Hematopoietic multipotent progenitor cell treated with erythropoietin and hydrocortisone succinate and interleukin-3 and kit ligand, for 4 days (in vitro differentiated cells): ENCODE measurements around the gene NR4A2.

Experiments
- DNase-seq: peaks from one replicate; pipeline ENCODE4 v3.0.0-alpha.2; 2015

The NR4A2 gene

DNA sequence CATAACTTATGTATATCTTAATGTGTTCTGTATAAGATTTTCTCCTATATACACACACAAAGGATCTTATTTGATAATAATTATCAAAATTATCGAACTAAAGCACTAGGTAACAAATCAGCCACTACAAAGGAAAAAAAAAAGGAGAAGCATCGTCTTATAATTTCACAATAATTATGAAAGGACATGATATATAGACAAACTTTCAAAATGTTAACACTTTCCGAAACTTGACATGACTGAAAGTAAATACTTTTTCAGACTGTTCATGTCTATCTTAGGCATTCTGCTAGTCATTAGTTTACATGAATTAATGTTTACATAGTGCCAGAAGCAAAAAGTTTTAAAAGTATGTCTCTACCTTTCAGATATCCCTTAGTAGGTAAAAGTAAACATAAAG lies 7.3 kb upstream of the NR4A2 start:
- DNase-seq: no peak

DNA sequence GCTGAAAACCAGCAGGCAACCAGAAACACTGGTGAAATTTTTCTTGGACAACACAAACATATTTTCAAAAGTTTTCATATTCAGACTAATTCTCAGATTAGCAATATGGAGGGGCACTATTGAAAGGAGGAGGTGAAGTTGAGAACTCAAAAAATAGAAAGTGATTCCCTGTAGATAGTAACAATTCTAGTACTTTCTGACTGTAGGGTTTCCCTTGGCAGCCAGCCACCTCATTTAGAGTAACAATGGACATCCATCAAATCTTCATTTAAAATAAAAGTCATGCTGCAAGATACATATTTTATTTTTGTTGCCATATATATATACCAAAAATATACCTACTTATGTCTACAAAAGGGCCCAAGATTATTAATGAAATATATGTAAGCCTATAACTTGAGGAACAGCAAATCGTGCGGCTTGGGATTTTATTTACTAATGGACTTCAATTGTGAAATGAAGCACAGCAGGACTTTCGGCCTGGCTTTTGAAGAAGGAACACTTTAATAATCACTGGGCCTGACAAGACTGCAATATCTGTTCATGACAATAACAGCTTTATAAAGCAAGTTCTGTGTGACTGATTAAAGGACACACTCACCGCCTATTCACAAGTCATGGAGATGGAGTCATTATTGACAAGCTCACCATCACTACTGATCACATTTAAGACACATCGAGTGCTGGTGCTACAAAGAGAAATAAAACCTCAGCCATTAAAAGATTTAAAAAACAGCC lies 6.8 kb upstream of the NR4A2 start:
- DNase-seq: no peak

DNA sequence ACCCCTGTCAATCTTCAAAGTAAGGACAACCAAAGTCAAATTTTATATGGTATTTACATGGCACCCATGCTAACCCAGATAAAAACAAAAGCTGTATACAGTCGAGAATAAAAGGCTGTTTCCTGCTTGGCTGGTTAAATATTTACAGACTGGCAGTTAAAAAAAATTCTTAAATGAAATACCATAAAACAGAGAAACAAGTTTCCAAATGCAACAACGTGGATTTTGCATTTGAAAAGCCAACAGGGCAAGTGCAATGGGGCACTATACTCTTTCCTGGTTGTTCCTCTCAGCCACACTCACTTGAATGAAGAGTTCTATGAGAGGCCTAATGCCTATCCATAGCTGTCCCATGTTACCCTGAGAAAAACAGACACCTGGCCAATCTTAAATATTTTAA lies 6.1 kb upstream of the NR4A2 start:
- no peak for DNase-seq

DNA sequence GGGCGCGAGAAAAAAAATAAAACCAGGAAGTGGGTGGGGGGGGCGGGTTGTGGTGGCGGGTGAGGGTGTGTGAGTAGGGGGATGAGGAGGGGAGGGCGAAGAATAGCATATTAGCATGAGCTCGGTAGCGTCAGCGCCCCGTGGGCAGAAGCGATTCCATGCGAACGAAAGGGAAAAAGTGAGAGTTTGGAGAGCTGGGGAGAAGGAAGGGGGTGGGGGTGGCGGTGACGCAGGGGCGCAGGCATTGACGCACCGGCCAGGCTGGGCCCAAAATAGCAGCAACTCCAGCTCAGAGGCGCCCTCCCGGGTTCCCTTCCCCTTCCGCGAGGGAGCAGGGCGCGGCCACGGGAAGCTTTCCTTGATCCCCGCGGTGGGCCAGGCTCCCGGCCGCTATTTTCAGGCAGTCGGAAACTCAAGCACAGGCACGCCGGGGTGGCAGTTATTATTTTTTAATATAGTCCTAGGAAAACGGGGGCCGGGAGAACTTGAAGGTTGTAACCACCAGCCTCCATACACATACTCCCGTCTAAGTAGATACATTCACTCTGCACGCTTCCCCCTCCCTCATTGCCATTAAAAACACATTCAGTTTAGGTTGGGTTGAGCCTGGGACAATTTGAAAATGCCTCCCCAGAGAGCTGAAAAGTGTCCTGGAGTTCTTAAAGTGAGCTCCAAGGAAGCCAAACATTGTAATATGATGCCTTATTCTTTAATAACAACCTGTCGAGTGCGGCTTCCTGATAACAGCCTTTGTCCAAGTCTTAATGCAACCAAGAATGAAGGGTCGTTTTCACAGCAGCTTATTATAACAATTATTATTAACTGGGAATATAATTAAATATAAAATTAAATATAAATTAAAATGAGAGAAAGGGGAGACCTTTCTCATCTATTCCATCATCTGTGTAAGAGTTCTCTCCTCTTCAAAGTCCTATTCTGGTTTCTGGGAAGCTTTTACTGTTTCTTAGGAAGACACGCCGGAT lies 2.3 kb upstream of the NR4A2 start:
- DNase-seq: peak; percentile 82

DNA sequence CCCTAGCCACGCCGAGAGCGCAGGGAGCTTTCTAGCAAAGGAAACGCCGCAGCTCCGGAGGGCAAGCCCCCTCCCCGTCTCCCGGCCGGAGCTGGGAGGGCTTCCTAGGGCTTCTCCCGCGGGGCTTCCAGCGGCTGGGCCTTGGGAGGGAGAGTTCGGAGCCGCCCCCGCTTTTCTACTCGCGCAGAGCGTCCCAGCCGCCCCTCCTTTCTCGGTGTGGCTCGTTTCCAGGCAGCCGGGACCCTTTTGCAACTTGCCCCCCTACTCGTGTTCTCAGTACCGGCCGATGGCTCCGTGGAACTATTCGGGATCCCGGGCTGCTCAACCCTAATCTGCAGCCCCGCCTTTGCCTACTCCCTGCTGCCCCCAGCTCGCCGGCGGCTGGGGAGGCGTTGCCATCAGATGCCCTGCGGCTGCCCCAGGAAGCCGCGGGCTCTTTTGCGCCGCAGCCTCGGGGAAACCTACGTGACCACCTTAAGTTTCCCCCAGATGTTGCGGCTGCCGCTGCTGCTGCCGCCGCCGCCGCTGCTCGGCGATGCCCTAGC lies 1.5 kb upstream of the NR4A2 start:
- DNase-seq: peak; percentile 91

DNA sequence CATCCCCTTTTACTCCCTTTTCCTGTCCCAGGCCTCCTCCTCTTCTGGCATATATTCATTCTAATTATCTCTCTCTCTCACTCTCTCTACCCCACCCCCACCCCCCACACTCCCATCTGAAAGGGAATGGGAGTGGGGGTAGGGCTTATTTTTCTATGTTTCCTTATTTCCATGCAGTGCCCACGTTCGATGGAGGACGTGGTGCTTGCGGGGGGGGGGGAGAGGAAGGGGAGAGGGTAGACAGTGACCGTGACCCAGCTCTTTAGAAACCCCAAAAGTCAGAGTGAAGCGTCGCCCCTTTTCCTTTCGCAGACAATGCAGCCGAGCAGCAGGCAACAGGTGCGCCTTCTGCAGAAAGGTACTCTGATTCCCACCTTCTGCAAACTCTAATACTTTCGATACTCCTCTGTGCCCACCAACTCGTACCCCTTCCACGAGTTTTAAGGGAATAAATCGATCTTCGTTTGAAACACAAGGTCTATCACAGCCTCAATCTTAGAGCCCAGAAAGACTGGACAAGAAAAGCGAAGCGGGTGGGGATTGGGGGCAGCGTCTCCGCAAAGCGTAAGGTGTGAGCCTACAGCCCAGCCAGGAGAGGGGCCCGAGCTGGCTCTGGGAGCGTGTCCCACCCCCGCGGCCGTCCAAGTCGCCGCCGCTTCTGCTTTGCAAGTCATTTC lies 891 bp upstream of the NR4A2 start:
- DNase-seq: peak; percentile 77

DNA sequence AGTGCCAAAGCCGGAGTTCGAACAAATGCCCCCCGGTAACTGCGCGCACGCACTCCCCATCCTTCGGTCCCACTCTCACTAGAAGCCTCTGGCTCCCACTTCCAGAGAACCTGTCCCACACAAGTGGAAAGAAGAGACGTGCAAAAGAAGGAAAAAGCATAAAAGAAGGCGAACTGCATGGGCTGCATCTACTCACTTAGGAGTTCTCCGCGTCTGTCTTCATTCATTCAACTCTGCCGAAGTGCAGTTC lies 312 bp downstream of the NR4A2 start:
- DNase-seq: no peak

DNA sequence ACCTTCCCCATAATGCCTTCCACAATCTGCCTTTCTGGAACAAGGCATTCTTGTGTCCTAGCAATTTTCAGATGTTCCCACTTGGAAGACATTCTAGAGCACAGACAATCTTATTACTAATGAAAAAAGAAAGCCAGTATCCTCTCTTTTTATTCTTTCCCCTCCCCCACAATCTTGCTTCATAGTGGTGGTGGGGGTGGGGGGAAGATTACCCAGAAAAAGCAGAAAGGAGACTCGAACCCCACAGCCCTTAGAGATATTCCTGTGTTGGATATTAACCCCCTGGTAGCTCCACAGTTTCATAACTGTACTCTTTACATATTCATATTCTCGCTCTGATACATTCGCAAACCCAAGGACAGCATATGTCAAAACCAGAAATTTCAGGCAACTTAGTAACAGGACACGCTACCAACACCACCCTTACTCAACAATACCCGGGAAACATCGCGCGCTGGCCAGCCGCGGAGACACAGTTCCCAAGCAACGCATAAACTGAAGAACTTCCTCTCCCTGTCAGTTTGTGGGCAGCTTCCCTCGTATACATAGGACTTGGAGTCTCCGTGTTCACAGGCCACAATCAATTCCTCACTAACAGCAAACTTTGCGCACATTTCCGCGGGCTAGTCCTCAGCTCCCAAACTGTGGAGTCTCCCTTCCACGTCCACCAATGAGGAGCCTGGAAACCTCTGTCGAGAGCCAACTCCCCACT lies 793 bp downstream of the NR4A2 start:
- peak; percentile 83 for DNase-seq

DNA sequence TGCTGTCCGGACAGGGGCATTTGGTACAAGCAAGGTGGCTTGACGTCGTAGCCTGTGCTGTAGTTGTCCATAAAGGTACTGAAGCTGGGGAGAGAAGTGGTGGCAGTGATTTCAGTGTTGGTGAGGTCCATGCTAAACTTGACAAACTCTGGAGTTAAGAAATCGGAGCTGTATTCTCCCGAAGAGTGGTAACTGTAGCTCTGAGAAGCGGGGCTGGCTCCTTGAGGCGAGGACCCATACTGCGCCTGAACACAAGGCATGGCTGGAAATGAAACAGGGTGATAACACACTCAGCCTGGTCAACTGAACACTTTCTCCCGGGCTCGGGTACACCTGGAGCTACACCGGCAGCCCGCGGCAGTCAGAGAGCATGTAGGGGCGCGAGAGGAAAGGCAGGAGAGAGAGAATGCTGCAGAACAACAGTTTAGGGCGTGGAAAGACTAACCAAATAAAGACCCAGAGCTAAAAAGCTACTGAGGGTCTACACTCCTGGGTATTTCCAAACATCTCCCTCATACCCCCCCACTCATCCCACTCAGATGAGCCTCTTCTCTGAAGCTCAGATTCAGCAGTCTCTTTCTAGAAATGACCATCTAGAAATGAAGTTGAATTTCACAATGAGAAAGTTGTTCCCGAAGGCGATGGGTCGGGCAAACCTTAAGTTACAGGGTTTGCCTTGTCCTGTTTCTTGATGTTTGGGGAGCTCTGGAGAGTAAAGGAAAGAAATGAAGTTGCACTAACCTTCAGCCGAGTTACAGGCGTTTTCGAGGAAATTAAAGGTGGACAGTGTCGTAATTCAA lies 2.4 kb downstream of the NR4A2 start:
- DNase-seq: no peak

DNA sequence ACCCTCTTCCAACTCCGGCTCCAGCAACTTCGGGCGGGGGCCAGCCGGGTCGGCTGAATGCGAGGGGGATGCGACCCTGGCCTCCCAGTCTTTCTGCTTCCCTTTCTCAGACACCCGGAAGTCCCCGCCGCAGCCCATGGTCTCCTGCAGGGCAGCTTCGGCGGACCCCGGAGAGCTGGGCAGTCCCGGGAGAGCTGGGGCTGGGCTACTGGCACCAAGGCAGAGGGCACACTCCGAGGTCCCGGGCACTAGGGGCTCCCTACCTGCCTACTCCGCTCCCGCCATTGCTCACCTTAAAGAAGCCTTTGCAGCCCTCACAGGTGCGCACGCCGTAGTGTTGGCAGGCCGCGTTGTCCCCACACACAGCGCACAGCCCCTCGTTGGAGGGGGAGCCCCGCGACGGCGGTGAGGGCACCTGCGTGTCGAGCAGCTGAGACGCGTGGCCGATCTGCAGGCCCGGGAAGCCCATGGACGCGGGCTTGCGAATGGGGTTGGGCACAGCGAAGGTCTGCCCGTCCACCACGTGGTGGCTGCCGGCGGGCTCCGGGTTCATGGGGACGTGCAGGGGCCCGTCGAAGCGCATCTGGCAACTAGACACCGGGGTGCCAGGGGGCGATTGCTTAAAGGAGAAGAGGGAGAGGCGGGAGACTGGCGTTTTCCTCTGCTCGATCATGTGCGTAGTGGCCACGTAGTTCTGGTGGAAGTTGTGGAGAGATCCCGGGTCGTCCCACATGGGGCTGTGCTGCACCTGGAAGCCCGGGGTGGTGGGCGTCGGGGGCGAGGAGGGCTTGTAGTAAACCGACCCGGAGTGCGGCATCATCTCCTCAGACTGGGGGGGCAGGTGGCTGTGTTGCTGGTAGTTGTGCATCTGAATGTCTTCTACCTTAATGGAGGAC lies 3.2 kb downstream of the NR4A2 start:
- no peak for DNase-seq

DNA sequence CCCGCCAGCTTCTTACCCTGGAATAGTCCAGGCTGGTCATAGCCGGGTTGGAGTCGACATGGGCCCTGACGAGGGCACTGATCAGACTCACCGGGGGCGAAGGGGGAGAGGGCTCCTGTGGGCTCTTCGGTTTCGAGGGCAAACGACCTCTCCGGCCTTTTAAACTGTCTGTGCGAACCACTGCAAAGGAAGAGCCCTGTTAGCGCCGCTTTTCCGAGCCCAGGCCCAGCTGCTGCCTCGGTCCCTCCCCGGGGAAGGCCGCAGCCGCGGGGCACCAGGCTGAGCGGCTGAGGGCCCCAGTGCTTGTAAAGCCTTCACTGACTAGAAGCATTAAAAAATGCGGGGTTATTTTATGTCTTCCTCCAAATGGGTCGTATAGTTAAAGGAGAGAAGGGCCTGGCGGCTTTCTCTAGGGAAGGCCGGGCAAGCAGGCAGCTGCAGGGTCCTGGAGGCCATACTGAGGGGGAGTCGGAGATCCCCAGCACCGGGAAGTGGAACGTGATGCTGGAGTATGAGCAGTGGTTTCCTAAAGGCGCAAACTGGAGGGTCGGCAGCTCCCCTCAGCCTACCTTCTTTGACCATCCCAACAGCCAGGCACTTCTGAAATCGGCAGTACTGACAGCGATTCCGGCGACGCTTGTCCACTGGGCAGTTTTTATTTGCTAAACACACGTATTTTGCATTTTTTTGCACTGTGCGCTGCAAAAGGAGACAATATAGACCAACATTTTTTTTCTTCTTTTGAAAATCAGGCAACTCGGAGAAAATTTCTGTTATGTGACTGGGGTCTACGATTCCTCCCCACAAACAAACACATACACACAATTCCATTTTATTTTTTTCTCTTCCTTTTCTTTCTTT lies 4.5 kb downstream of the NR4A2 start:
- no peak for DNase-seq

DNA sequence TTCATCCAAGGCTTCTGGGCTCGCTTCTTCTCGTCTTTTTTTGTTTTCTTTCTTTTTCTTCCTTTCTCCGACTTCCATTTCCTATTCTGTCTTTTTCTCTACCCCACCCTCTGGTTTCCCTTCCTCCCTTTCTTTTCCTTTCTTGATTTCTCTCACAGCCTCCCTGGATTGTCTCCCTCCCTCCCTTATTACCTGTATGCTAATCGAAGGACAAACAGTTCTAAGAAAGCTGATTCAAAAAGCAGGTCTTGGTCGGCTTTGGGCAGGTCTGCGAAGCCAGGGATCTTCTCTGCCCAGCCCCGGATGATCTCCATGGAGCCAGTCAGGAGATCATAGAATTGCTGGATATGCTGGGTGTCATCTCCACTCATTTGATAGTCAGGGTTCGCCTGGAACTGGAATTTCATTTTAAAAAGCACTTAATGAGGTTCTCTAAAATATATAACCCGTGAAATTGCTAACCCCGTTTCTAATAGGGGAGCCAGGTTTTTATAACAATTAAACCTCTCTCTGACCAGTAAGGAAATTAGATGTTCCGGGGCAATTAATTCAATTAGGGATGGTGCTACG lies 5.9 kb downstream of the NR4A2 start:
- DNase-seq: no peak

DNA sequence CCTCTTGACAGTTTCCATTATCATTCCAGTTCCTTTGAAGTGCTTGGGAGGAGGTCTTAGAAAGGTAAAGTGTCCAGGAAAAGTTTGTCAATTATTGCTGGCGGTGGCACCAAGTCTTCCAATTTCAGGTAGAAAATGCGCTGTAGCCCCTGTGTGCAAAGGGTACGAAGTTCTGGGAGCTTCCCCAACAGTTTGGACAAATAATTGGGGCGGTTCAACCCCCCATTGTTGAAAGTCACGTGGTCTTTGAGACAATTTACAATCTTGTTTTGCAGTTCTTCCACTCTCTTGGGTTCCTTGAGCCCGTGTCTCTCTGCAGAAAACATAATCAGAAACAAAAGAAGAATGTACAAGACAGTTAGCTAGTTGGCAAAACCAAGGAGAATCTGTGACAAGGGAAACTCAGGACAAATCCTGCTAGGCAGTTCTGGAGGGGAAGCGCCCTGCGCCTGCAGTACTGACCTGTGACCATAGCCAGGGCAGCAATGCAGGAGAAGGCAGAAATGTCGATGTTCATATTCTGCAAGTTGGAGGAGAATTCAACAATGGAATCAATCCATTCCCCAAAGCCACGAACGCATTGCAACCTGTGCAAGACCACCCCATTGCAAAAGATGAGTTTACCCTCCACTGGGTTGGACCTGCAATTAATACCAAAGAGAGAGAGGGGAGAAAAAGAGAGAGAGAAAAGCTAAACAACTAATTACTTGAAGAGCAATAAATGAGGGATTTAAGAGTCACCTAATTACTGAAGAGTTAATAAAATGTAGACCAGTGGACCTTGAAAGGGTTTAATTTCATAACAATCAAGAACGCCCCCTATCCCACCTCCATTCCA lies 6.6 kb downstream of the NR4A2 start:
- no peak for DNase-seq

DNA sequence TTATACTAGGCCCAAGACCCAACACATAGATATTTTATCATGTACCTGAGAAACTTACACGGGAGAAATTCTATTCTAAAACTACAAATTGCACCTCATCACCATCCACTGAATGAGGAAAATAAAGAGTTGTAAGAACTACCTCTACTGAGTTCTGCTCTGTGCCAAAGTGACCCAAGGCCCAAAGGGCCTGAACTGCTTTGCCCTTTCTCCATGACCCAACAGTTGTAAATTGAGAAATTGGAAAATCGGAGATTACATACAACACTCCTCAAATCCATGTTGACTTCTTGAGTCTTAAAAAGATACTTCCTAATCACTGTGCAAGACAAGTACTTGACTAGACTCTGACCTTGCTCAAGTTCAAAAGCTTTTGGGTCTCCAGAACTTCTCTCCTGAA lies 8.8 kb downstream of the NR4A2 start:
- DNase-seq: no peak

DNA sequence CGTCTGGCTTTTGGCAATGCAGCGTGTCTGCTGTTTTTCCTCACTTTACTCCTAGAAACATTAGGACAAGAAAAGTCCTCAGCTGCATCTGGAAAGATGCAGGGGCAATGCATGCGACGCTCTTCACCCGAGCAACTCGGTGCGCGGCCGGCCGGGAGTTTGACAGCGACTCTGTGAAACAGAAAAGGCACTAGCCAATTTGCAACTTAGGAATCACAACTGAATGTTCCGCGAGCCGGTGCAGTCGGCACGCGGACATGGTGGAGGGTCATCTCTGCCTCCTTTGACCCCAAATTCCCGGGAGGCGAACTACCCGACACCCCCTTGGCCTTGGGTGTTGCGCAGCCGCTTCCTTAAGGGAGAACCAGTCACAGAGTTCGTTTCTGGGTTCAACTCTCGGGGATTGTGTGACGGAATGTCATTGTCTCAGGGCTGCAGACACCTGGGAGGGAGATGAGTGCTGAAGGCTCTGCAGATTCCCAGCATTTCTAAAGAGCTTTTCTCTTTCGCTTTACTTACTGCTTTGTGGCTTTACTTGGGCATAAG lies 9.8 kb downstream of the NR4A2 start:
- no peak for DNase-seq

DNA sequence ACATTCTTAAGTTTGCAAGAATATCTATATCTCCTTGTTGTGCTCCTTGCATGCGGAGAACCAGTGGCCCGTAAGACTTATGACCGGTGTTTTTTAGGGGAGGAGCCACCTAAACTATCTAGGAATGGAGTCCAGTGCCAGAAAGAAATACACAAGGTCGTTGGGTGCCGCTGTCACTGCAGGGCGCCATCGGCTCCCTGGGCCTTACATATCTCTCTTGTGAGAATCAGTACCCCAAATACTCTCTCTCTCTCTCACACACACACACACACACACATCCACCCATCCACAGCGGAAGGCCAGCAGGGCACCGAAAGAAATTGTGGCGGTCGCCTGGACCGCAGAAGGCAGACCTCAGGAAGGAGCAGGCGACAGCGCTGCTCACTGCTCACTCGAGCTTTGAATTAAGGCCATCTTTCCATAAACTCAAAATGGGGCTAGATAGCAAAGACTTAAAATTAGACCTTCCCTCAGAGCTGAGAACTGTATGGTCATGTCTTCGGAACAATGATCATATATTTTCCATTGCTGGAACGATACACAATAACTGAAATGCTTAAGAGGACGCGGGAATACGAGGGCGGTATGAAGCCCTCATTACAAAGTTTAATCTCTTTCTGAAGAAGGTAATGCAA lies 10.4 kb downstream of the NR4A2 start:
- peak; percentile 24 for DNase-seq

DNA sequence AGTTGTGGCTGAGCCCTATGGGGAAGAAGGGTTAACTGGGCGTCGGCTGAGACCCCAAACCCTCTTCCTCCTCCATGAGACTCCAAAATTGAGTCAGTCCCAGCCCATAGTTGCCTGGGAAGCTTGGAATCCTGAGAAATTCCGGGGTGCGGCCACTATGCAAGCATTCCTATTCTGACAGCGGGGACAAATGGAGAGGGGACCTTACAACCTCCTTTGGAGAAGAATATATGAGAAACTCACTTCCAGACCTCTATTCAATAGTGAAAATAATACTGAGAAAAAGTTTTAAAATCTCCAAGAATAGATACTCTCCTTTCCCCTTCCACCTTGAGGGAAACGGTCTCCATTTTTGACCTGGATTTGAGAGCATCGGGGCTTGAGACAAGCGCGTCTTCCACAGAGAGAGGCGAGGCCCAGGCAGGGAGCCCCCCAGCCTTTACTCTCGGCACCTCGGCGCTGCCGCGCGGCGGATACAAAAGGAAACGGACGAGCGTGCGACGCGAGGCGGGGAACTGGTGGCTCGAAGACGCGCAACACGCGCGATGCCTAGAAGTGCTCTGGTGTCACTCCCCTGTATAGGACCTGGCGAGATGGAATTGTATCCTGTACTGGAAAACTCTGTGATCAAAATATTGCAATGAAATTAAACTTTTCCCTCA lies 11.1 kb downstream of the NR4A2 start:
- peak; percentile 51 for DNase-seq
